ENCODE results near the gene MYRIP.
"Not testable (repeated sequence)": the region's sequence is repeated elsewhere in the genome, so short reads cannot be mapped to it uniquely, and the experiment has no call there.

GRCh38 chr3:40283057-40283456, 473.6 kb downstream of the MYRIP start:
- not testable (repeated sequence) for TF ChIP-seq POLR2A, CTCF (IDR thresholded peaks at IDR 0.05)
